A673 (cell line): Measurements from ENCODE around the gene SLC25A21. TPM values are rescaled to one million over a fixed set of nuclear protein-coding genes. Genes with fewer than 3 reads are reported as not detected.
"Not testable (repeated sequence)": the region's sequence is repeated elsewhere in the genome, so short reads cannot be mapped to it uniquely, and the experiment has no call there.

Experiments used
- BruUV-seq: library from RNA; stranded (reverse); fragments of 400-500 nt; replicated peaks from 2 replicates; lab custom pipeline; 2021; lab: Mats Ljungman, UMichigan
- CTCF ChIA-PET: fragments of 300-600 bp; sonication (Branson Sonifier 250); formaldehyde crosslinking; loops from one replicate; lab custom pipeline; 2022; ENCODE audit warnings: antibody characterized with exemption; lab: Charles Lee
- POLR2A ChIA-PET: fragments of 300-600 bp; sonication (Branson Sonifier 250); formaldehyde crosslinking; loops from one replicate; lab custom pipeline; 2022; ENCODE audit warnings: antibody characterized with exemption; ENCODE audit not compliant: low non-redundant PET; lab: Charles Lee
- DNase-seq: peaks from one replicate; pipeline ENCODE4 v3.0.0-alpha.2; 2015; ENCODE audit warnings: low spot score
- H3K27ac ChIP-seq: fragments of 200-600 bp; sonication (generic); 2 replicates; pipeline ENCODE4 v1.5.1; 2016; ENCODE audit warnings: mixed run types, low read depth, mild to moderate bottlenecking, mixed read lengths, antibody characterized with exemption, low read length; ENCODE audit not compliant: poor library complexity, severe bottlenecking
- H3K27me3 ChIP-seq: fragments of 200-600 bp; sonication (generic); replicated peaks from 2 replicates; pipeline ENCODE4 v1.6.1; 2017; ENCODE audit warnings: mixed run types, low read depth, mild to moderate bottlenecking, mixed read lengths, antibody characterized with exemption, low read length; ENCODE audit not compliant: insufficient read depth, poor library complexity
- H3K36me3 ChIP-seq: fragments of 200-600 bp; sonication (generic); 2 replicates; pipeline ENCODE4 v1.6.1; 2016; ENCODE audit warnings: mixed run types, mild to moderate bottlenecking, mixed read lengths, antibody characterized with exemption, low read length; ENCODE audit not compliant: insufficient read depth, poor library complexity, severe bottlenecking
- H3K4me1 ChIP-seq: fragments of 200-600 bp; sonication (generic); 2 replicates; pipeline ENCODE4 v1.6.1; 2017; ENCODE audit warnings: mixed run types, mild to moderate bottlenecking, mixed read lengths, antibody characterized with exemption, low read length; ENCODE audit not compliant: insufficient read depth, poor library complexity, severe bottlenecking
- H3K4me3 ChIP-seq: fragments of 200-600 bp; sonication (generic); 2 replicates; pipeline ENCODE4 v1.5.1; 2016; ENCODE audit warnings: low read depth, mixed run types, mild to moderate bottlenecking, mixed read lengths, low read length; ENCODE audit not compliant: poor library complexity, severe bottlenecking
- H3K9me3 ChIP-seq: fragments of 200-600 bp; sonication (generic); 2 replicates; pipeline ENCODE4 v1.6.1; 2016; ENCODE audit warnings: mixed run types, low read depth, mild to moderate bottlenecking, mixed read lengths, antibody characterized with exemption, low read length; ENCODE audit not compliant: poor library complexity, severe bottlenecking
- EZH2 ChIP-seq: fragments of 200-600 bp; sonication (generic); IDR thresholded peaks from 2 replicates; pipeline ENCODE4 v1.6.1; 2017; ENCODE audit warnings: borderline replicate concordance, low read depth, mild to moderate bottlenecking, mixed read lengths, antibody characterized with exemption, low read length; ENCODE audit not compliant: poor library complexity, severe bottlenecking
- intact Hi-C: fragments of 100-400 bp; cut with micrococcal nuclease; formaldehyde crosslinking; loops from one replicate; pipeline ENCODE4 v1.10.0; 2022; ENCODE audit not compliant: unreplicated experiment
- total RNA-seq: library from RNA; stranded (reverse); gene quantifications from 2 replicates; pipeline ENCODE4 v1.2.3, GENCODE V29; 2021
- TF ChIP-seq, protein P1 (sequence below): fragments of 300-800, 200-600 bp; sonication (generic); conservative IDR thresholded peaks from 2 replicates; pipeline ENCODE4 v1.5.1; 2017; ENCODE audit warnings: low read depth, mild to moderate bottlenecking, antibody characterized with exemption, low read length, moderate library complexity, mixed read lengths

The SLC25A21 gene
- total RNA-seq, 1 experiment from 2014 or later: 4.7 TPM

- no peaks in the 10 kb centered on the region for H3K36me3 ChIP-seq
- intact Hi-C loops: no loop called here
- POLR2A ChIA-PET: no interaction called here
- no peak overlapping the region for H3K27ac ChIP-seq
- no peak for TF ChIP-seq EZH2
- no peaks in the 10 kb centered on the region for H3K27me3 ChIP-seq
- CTCF ChIA-PET: no interaction called here
- no peak for DNase-seq
- no TSS peak for BruUV-seq
- no peaks in the 10 kb centered on the region for H3K9me3 ChIP-seq
- H3K4me1 ChIP-seq: peaks cover 8% of the 10 kb centered on the region
- H3K4me3 ChIP-seq: no peak overlapping the region
Measured at GRCh38 chr14:36988989-36989388, 183.4 kb downstream of the SLC25A21 start.

DNA sequence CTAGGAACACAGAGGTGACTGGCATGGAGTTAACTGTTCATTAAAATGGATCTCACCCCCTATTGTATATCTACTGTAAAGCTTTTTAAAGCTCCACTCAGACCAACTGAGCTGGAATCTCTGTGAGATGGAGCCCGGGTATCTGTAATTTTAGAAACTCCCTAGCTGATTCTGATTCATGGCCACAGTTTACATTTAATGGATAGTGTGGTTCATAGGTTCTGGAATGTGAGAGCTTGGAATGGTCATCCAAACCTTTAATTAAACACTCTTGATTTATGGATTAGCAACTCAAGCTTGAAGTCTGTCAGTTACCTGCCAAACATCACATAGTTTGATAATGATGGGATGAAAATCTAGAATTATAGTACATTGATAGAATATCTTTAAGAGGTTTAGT lies 183.8 kb downstream of the SLC25A21 start:
- ChIA-PET CTCF (no interaction called here), POLR2A (no interaction called here)
- Histone ChIP-seq H3K27me3 (no peaks in the 10 kb centered on the region), H3K27ac (no peak overlapping the region), H3K4me1 (peaks cover 8% of the 10 kb centered on the region), H3K9me3 (no peaks in the 10 kb centered on the region), H3K4me3 (no peak overlapping the region), H3K36me3 (no peaks in the 10 kb centered on the region)
- no TSS peak for BruUV-seq
- TF ChIP-seq, protein P1, sequence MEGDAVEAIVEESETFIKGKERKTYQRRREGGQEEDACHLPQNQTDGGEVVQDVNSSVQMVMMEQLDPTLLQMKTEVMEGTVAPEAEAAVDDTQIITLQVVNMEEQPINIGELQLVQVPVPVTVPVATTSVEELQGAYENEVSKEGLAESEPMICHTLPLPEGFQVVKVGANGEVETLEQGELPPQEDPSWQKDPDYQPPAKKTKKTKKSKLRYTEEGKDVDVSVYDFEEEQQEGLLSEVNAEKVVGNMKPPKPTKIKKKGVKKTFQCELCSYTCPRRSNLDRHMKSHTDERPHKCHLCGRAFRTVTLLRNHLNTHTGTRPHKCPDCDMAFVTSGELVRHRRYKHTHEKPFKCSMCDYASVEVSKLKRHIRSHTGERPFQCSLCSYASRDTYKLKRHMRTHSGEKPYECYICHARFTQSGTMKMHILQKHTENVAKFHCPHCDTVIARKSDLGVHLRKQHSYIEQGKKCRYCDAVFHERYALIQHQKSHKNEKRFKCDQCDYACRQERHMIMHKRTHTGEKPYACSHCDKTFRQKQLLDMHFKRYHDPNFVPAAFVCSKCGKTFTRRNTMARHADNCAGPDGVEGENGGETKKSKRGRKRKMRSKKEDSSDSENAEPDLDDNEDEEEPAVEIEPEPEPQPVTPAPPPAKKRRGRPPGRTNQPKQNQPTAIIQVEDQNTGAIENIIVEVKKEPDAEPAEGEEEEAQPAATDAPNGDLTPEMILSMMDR: no peak
- TF ChIP-seq EZH2: no peak
- intact Hi-C loops: no loop called here
- no peak for DNase-seq

DNA sequence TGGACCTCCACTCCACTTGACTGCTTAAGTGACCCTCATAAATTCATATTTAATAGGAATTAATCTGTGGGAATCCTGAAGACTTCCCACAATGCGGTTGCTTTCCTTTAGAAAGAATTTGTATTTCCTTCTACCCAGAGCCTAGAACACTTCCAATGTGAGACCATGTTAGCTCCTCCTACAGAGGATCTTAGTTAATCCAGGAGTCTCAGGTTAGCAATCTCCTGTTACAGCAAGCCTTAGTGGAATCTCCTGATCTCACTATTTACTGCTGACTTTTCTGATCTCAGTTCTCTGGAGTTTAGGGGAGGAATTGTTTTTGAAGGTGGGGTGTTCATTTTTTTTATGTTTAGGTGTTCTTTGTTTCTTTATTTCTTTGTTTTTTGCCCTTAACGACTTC lies 186.0 kb downstream of the SLC25A21 start:
- Histone ChIP-seq H3K9me3 (no peaks in the 10 kb centered on the region), H3K27me3 (no peaks in the 10 kb centered on the region), H3K36me3 (no peaks in the 10 kb centered on the region), H3K27ac (no peak overlapping the region), H3K4me1 (no peaks in the 10 kb centered on the region), H3K4me3 (no peak overlapping the region)
- no TSS peak for BruUV-seq
- CTCF ChIA-PET: no interaction called here
- DNase-seq: no peak
- POLR2A ChIA-PET: no interaction called here
- TF ChIP-seq, protein P1: no peak
- no peak for TF ChIP-seq EZH2
- intact Hi-C loops: no loop called here

- intact Hi-C loops: no loop called here
- Histone ChIP-seq H3K9me3 (no peaks in the 10 kb centered on the region), H3K4me1 (no peaks in the 10 kb centered on the region), H3K36me3 (no peaks in the 10 kb centered on the region), H3K4me3 (no peak overlapping the region), H3K27me3 (no peaks in the 10 kb centered on the region), H3K27ac (no peak overlapping the region)
- DNase-seq: no peak
- ChIA-PET CTCF (no interaction called here), POLR2A (no interaction called here)
- BruUV-seq: no TSS peak
- TF ChIP-seq EZH2: no peak
- TF ChIP-seq, protein P1: no peak
Measured at GRCh38 chr14:36981832-36982529, 190.4 kb downstream of the SLC25A21 start.

DNA sequence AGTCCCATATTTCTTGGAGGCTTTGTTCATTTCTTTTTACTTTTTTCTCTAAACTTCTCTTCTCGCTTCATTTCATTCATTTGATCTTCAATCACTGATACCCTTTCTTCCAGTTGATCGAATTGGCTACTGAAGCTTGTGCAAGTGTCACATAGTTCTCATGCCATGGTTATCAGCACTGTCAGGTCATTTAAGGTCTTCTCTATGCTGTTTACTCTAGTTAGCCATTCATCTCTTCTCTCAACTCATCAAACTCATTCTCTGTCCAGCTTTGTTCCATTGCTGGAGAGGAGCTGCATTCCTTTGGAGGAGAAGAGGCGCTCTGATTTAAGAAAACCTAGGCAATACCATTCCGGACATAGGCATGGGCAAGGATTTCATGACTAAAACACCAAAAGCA lies 192.0 kb downstream of the SLC25A21 start:
- POLR2A ChIA-PET, H3K27ac ChIP-seq, H3K4me3 ChIP-seq, BruUV-seq, intact Hi-C loops, CTCF ChIA-PET, DNase-seq, H3K27me3 ChIP-seq, H3K36me3 ChIP-seq, H3K4me1 ChIP-seq, H3K9me3 ChIP-seq: not testable (repeated sequence)
